SU-DHL-6 (cell line): ENCODE measurements around the gene FOXG1.

Source experiments
- H2AFZ ChIP-seq: fragments of 200-600 bp; sonication (generic); 2 replicates; pipeline ENCODE4 v1.6.1; 2014; ENCODE audit warnings: low read depth, mild to moderate bottlenecking, moderate library complexity, mixed read lengths, antibody characterized with exemption, low read length; ENCODE audit not compliant: severe bottlenecking
- H3F3A ChIP-seq: fragments of 200-600 bp; shearing (Covaris generic); 2 replicates; pipeline ENCODE4 v1.6.0; 2016; ENCODE audit warnings: antibody characterized with exemption, mild to moderate bottlenecking; ENCODE audit not compliant: insufficient read depth
- H3K27ac ChIP-seq: fragments of 200-600 bp; sonication (generic); 2 replicates; pipeline ENCODE4 v1.5.1; 2016; ENCODE audit warnings: low read depth, mild to moderate bottlenecking, low read length, moderate library complexity, mixed read lengths
- H3K27me3 ChIP-seq: fragments of 200-600 bp; sonication (generic), shearing (Covaris generic); 2 replicates; pipeline ENCODE4 v1.6.0; 2014; ENCODE audit warnings: mild to moderate bottlenecking, low read length
- H3K36me3 ChIP-seq: fragments of 200-600 bp; sonication (generic); 2 replicates; pipeline ENCODE4 v1.6.1; 2014; ENCODE audit warnings: mild to moderate bottlenecking, low read length, mixed read lengths
- H3K4me2 ChIP-seq: fragments of 300-600, 200-600 bp; shearing (Covaris generic), sonication (generic); 2 replicates; pipeline ENCODE4 v1.6.0; 2014; ENCODE audit warnings: low read length, low read depth, mild to moderate bottlenecking; ENCODE audit not compliant: poor library complexity, severe bottlenecking
- H3K4me3 ChIP-seq: fragments of 200-600 bp; sonication (generic); 2 replicates; pipeline ENCODE4 v1.5.1; 2014; ENCODE audit warnings: antibody characterized with exemption, low read length, mild to moderate bottlenecking, mixed read lengths; ENCODE audit not compliant: insufficient read depth, poor library complexity, severe bottlenecking
- H3K79me2 ChIP-seq: fragments of 200-600 bp; sonication (generic); 2 replicates; pipeline ENCODE4 v1.6.1; 2014; ENCODE audit warnings: mild to moderate bottlenecking, low read length, moderate library complexity; ENCODE audit not compliant: insufficient read depth
- H3K9ac ChIP-seq: fragments of 200-600 bp; sonication (generic); 2 replicates; pipeline ENCODE4 v1.7.0; 2014; ENCODE audit warnings: mild to moderate bottlenecking, low read length
- H3K9me2 ChIP-seq: fragments of 200-600 bp; sonication (generic); replicated peaks from 2 replicates; pipeline ENCODE4 v1.6.1; 2014; ENCODE audit warnings: low read length; ENCODE audit not compliant: insufficient read depth
- H3K9me3 ChIP-seq: fragments of 200-600 bp; sonication (generic); 2 replicates; pipeline ENCODE4 v1.6.1; 2014; ENCODE audit warnings: low read length, mixed read lengths; ENCODE audit not compliant: insufficient read depth
- H4K20me1 ChIP-seq: fragments of 200-600 bp; sonication (generic); 2 replicates; pipeline ENCODE4 v1.6.1; 2014; ENCODE audit warnings: low read depth, mild to moderate bottlenecking, antibody characterized with exemption, low read length, moderate library complexity, mixed read lengths
- CTCF ChIP-seq: fragments of 200-600 bp; sonication (generic); IDR thresholded peaks from one replicate; pipeline ENCODE4 v1.5.1; 2017; ENCODE audit warnings: antibody characterized with exemption, mild to moderate bottlenecking, low read length, moderate library complexity; ENCODE audit not compliant: insufficient read depth, poor library complexity, severe bottlenecking
- EZH2phosphoT487 ChIP-seq: fragments of 200-600 bp; sonication (generic), shearing (Covaris generic); conservative IDR thresholded peaks from 2 replicates; pipeline ENCODE4 v1.6.1; 2018; ENCODE audit warnings: mild to moderate bottlenecking, antibody characterized with exemption, low read length, moderate library complexity, mixed read lengths

Gene FOXG1

DNA sequence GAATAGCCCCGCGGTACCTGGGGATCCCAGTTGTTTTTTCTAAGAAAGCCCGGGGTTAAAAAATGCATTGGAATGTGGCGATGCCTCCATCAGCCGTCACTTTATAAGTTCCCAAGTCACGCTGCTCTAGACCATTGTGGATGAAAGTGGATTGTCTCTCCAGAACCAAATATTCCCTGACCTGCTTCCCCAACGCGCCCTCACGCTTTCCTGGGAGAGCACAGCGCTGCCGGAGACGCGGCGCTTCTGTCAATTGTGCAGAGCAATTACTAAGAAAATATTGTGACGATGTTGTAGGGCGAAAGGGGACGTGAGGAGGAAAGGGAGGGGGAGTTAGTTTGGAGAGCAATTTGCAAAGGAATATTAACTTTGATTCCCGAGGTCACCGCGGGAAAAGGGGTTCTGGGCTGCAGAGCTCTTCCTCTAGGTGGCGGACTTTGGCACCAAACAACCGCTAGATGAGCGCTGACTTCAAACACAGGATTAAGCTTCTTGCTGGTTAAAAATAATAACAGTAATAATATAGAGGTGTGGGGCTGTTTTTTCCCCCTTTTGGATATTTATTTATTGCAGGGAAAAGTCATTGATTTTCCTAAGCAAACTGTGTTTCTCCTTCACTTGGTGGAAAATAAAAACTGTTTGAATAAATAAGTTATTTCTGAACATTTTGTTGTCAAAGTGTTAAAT, 9.6 kb upstream of the FOXG1 start:
- peak; percentile 65 for TF ChIP-seq CTCF
- no peak for TF ChIP-seq EZH2phosphoT487
- Histone ChIP-seq H3K36me3 (no peaks in the 10 kb centered on the region), H4K20me1 (no peaks in the 10 kb centered on the region), H3K79me2 (no peaks in the 10 kb centered on the region), H3K9me3 (no peaks in the 10 kb centered on the region), H3F3A (0 out of 2 replicates have a peak, but pooled peaks cover 2% of the 10 kb centered on the region), H3K9me2 (no peaks in the 10 kb centered on the region), H3K27me3 (no peaks in the 10 kb centered on the region), H3K4me2 (no peak overlapping the region), H3K9ac (no peak overlapping the region), H3K27ac (no peak overlapping the region), H2AFZ (no peak overlapping the region), H3K4me3 (no peak overlapping the region)

DNA sequence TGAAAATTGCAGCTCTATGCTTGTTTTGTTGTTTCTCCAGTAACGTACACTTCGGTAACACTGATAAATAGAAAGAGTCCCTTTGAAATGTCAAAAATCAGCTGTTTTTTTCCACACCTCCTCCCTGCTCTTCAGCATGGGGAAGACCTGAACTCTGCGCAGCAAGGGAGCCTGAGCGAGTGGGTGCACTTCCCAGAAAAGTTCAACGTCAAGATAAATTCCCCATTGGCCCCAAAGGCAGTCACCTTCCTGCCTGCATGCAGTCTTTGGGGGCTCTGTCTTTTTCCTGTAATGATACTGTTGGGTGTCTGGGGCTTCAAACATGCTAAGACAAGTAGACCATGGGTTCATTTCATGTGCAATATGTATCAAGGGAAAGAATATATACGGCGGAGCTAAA, 8.8 kb upstream of the FOXG1 start:
- TF ChIP-seq CTCF (no peak), EZH2phosphoT487 (no peak)
- H4K20me1 ChIP-seq: no peaks in the 10 kb centered on the region
- H3K79me2 ChIP-seq: no peaks in the 10 kb centered on the region
- no peaks in the 10 kb centered on the region for H3K27me3 ChIP-seq
- H3F3A ChIP-seq: 0 out of 2 replicates have a peak, but pooled peaks cover 2% of the 10 kb centered on the region
- no peak overlapping the region for H3K27ac ChIP-seq
- H3K9ac ChIP-seq: no peak overlapping the region
- H3K9me3 ChIP-seq: no peaks in the 10 kb centered on the region
- H2AFZ ChIP-seq: no peak overlapping the region
- H3K9me2 ChIP-seq: no peaks in the 10 kb centered on the region
- no peaks in the 10 kb centered on the region for H3K36me3 ChIP-seq
- no peak overlapping the region for H3K4me2 ChIP-seq
- no peak overlapping the region for H3K4me3 ChIP-seq

- Histone ChIP-seq H3K9me2 (no peaks in the 10 kb centered on the region), H3K27ac (no peak overlapping the region), H3K4me2 (no peak overlapping the region), H3K36me3 (no peaks in the 10 kb centered on the region), H3K27me3 (no peaks in the 10 kb centered on the region), H3K9ac (no peak overlapping the region), H3F3A (0 out of 2 replicates have a peak, but pooled peaks cover 2% of the 10 kb centered on the region), H4K20me1 (no peaks in the 10 kb centered on the region), H3K4me3 (no peak overlapping the region), H2AFZ (no peak overlapping the region), H3K9me3 (no peaks in the 10 kb centered on the region), H3K79me2 (no peaks in the 10 kb centered on the region)
- TF ChIP-seq CTCF: no peak
- no peak for TF ChIP-seq EZH2phosphoT487
Measured at GRCh38 chr14:28758253-28758884, 8.2 kb upstream of the FOXG1 start.
